ENCODE data around the gene TRIM60. TPM values are rescaled to one million over a fixed set of nuclear protein-coding genes. Genes with fewer than 3 reads are reported as not detected.

TRIM60 gene
- total RNA-seq: not detected in 2 replicates

DNA sequence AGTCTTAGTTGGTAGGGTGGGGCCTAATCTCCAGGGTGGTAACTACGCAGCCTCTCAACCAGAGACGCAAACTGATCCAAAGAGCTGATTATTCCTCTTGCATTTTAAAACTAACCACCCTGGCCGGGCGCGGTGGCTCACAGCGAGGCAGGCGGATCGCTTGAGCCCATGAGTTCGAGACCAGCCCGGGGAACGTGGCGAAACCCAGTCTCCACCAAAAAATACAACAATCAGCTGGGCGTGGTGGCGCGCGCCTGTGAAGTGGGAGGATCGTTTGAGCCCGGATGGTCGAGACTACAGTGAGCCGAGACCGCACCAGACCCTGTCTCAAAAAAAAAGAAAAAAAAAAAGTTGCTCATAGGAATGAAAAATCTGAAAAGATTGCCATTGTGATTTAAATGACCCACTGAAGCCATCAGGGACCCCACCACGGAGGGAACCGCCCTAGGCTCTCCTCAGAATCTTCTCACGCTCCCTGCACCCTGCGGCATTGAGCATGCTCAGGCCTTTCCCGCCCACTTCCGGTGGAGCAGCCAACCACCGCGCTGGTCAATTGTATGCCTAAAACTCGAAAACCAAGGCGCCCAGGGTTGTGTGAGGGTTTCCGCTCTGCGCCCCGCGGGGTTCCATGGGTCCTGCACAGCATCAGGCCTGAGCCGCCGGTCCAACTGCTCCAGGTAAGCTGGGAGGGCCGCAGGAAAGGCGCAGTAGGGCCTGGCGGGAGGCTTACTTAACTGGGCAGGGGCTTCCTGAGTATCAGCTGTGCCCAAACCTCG is at the start of gene TRIM60:
TSS of gene TRIM60 (plus strand) at position 564 of the 776 bp plus-strand sequence. CDS start 8,074 bp downstream, outside the sequence.

GRCh38 chr4:165053645-165054044 is 21.8 kb downstream of the TRIM60 start, which contains the start of gene TRIM75:
Gene TRIM75 (plus strand): TSS chr4:165053866. CDS start chr4:165059148, 5,282 bp downstream.

Other genes starting within 250 kb of the TRIM60 start
- gene APELA, start 154.8 kb upstream of the TRIM60 start, total RNA-seq: not detected in 2 replicates
- 0.64 and 1.0 TPM in 2 replicates for gene TRIM61, start 54.3 kb upstream of the TRIM60 start, total RNA-seq
- gene TRIM75, start 21.9 kb downstream of the TRIM60 start, total RNA-seq: not detected in 2 replicates
- gene TMEM192, start 80.9 kb downstream of the TRIM60 start, total RNA-seq: 13.7 and 26.9 TPM in 2 replicates
- 56.0 and 59.8 TPM in 2 replicates for gene KLHL2, start 175.6 kb downstream of the TRIM60 start, total RNA-seq